C1 segment of cervical spinal cord (tissue), 14 donors: Measurements from ENCODE around the gene CNOT3.

Source experiments
- DNase-seq, 14 donors: peaks; one replicate each; lab custom pipeline; 2025; lab: John Stamatoyannopoulos, UW

CNOT3 gene

DNA sequence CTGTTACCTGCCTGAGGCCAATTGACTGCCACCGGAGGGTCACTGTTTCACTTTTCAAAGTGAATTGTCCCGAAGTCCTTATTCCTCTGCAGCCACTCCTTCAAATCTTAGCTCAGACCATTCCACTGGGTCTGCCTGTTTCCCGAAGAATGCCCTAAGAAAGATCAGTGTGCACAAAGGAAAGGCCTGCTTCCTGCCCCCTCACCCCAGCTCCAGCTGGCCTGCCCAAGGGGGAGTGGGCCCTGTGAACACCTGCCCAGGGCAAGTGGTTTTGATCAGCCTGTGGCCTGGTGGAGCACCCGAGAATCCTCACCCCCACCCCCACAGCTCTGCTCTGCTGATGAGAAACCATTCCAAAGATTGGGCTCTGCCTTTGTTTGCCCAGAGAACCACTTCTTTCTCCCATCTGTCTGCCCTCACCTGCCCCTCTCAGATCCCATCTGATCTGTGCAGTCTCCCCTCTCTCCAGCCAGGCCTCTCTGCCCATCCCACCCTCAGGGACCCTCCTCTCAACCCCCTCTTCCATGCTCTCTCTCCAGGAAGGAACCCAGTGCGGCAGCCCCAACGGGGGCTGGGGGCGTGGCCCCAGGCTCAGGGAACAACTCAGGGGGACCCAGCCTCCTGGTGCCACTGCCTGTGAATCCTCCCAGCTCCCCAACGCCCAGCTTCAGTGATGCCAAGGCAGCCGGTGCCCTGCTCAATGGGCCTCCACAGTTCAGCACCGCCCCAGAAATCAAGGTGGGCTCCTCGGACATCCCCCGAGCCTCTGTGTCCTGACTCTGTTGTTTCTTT is 11.7 kb downstream of the CNOT3 start:
- no peak for DNase-seq

DNA sequence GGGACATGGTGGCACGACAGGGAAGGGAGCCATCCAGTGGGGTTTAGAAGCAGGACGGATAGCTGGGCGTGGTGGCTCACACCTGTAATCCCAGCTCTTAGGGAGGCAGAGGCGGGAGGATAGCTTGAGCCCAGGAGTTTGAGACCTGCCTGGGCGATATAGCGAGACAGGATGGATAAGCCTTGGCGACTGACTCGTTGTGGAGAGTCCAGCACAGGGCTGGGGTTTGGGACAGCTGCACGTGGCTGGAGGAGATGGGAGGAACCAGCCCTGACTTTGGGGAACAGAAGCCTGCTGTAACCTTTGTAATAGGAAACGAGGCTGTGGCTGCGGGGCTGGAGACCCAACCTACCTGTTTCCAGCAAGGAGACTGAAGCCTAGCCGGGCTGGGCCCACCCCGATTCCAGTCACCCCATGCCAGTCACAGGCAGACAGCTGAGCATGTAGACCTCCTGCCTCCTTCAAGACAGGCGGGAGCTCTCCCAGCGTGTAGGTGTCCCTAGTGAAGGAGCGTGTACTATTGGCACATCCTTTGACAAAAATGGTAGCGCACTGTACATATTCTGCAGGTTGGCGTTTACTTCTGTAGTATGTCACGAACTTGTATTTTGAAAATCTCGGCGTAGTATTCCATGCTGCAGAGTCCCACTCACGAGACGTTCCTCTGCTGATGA is 13.9 kb downstream of the CNOT3 start:
- no peak for DNase-seq

DNA sequence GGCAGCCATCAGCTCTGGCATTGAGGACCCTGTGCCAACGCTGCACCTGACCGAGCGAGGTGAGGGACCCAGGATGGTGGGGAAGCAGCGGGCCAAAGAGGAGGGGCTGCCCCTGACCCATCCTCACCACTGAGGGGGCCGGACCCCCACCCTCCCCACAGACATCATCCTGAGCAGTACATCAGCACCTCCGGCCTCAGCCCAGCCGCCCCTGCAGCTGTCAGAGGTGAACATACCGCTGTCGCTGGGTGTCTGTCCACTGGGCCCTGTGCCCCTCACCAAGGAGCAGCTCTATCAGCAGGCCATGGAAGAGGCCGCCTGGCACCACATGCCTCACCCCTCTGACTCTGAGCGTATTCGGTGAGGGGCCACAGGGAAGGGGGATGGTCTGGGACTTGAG is 14.7 kb downstream of the CNOT3 start:
- DNase-seq: no peak

DNA sequence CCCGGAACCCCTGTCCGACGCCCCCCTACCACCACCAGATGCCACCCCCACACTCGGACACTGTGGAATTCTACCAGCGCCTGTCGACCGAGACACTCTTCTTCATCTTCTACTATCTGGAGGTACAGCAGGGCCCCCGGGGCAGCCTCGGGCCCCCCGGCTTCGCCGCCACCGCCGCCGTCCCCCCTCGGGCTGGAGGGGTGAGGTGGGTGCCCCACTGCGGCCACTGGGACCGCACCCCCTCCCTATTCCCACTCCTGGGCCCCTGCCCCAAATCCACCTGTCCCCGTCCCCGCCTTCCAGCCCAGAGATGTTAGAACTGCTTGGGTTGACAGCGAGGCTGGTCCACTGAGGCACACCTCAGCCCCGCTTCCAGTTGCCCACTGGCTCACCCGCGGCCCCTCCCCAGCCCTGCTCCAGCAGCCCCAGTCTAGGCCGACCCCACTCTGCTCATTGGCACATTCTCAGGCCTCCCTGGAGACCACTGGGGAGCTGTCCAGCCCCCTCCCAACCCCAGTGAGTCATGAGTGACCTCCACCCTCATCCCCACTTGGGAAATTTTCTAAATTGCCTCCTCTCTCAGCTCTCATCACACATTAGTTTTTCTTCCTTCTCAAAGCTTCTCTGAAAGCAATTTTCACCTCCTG is 15.4 kb downstream of the CNOT3 start:
- no peak for DNase-seq

GRCh38 chr19:54153731-54154326 is 16.3 kb downstream of the CNOT3 start:
- no peak for DNase-seq

DNA sequence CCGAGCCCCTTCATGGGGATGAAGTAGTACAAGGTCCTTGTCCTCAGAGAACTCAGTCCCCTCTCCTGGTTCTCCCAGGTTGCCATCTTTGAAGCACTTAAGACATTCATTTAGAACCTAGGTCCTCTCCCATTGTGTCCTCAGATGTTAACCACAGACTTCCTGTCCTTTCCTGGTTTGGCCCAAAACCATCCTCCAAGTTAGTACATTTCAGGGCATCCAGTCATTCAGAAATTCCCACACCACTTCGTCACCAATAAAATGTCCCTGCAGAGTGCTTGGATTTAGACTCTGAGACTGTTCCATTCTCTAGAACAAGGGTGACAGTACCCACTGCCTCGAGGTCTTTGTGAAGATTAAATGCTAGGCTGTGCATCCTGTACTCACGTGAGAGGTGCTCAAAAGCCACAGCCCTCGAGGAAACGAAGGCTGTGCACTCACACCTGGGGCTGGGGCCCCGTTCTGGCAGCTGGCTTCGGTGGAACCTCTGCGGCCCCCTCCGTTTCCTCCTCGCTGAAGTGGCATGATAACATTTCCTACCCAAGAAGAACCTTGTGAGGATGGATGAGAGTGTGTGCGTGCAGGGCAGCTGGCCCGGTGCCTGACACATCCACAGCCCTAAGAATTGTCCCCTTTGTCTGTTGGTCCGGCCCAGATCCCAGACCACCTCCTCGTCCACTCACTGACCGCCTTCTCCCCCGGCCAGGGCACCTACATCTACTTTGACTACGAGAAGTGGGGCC is 17.2 kb downstream of the CNOT3 start:
- DNase-seq: no peak

GRCh38 chr19:54155694-54156093 is 18.1 kb downstream of the CNOT3 start:
- no peak for DNase-seq

DNA sequence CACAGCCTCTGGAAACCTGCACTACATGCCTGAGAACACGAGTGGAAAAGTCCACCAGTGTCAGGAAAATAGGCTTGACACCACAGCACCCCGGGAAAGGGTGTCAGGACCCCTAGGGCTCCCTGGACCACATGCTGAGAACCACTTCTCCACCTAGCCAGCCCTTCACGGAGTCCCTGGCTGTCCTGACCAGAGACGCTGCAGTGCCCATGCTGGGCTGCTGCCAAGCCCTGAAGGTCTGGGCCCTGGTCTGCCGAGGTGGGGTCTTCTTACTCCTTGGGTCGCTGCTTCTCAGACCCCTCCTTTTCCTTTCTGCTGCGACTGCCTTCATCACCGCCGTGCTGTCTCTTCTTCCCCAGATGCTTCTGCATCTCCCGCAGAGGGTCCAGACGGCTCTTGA is 18.9 kb downstream of the CNOT3 start:
- DNase-seq: no peak

- no peak for DNase-seq
Measured at GRCh38 chr19:54156953-54157352, 19.4 kb downstream of the CNOT3 start.

GRCh38 chr19:54158812-54159351 is 21.3 kb downstream of the CNOT3 start:
- no peak for DNase-seq

DNA sequence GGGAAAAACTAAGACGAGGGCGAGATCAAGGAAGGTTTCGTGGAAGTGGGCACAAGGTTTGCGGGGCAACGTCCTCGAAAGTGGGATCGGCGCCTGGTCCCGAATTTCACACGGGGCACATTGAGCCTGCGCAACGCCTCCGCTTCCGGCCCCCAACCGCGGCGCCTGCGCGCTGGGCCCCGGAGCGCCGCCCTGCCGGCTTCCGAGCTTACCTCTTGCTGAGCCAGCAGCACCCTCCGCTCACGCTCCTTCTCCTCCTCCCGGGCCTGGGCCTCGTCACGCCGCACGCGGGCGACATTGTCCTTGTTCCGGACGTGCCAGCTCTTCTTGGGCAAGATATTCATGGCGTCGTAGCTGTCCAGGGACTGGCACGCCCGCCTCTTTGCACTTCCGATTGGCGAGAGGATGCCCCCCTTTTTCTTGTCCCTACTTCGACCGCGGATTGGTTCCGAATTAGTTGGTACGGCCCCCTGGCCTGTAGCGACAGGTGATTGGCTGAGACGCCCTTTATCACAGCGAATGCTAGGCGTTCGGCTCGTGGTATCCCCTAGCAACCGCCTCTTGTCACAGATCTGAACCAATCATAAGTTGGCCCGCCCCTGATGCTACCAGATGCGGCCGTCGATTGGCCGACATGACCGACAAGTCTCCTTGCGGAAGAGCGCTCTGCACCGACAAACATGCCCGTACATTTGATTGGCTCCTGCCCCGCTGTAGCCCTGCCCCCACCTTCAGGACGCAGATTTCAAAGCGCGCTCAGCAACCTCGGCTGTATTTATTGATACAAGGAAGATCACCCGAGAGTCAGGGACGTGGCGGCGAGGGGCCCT is 22.0 kb downstream of the CNOT3 start, which contains the start of gene LENG1:
LENG1 (minus strand) TSS at position 370 of the 830 bp plus-strand sequence; CDS start at position 344, 26 bp downstream.
- peak; percentile 88 to 100 (median 98) for DNase-seq

GRCh38 chr19:54160182-54160811 is 22.7 kb downstream of the CNOT3 start:
- peak in 1 of 14 donors; percentile 55 for DNase-seq

GRCh38 chr19:54160854-54161253 is 23.3 kb downstream of the CNOT3 start:
- DNase-seq: no peak

- peak in 9 of 14 donors; percentile 29 to 78 (median 47) for DNase-seq
Measured at GRCh38 chr19:54162241-54162805, 24.8 kb downstream of the CNOT3 start.

GRCh38 chr19:54162884-54163283 is 25.3 kb downstream of the CNOT3 start:
- DNase-seq: no peak

DNA sequence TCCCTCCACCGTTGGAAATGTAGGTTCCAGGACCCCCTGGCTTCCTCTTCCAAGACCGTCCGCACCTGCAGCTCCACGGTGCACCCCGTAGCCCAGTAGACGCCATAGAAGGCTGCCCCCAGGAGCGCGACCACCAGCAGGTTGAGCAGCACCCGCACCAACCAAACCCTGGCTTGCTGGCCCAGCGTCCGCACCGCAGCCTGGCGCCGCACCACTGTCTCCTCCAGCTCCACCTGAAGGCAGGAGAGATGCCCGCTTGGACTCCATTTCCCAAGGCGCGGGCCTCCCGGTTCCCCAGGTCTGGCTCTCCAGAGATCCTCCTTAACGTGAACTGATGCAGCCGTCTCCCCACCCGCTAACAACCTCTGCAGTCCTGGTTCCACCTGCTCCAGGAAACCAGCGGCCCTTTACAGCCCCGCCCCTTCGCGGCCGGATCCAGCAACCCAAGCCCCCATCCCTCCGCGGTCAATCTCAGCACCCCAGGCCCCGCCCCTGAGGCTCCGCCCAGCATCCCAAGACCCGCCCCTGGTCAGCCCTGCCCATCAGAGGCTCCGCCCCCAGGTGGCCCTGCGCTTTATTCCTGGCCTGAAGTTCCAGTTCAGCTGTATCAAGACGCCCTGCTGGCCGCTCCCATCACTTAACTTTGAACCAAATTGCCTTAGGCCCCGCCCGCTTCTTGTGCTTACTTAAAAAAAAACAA is 27.0 kb downstream of the CNOT3 start:
- DNase-seq: no peak

DNA sequence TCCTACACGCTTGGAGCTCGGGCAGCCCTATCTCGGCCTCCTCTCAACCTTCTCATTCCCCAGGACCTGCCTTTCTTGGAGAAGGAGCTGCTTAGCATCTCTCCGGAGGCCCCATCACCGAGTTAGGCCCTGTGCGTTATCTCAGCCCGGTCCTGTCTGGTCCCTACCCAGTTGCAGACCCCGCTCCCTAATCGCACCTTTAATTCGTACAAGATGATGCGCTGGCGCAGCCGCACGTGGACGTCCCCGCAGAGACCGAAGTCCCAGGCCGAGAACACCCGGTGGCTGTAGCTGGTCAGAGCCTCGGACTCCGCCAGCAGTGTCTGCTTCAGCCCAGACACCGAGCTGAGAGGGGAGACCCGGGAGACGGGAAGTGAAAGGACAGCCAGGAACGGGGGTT is 27.7 kb downstream of the CNOT3 start:
- DNase-seq: no peak

GRCh38 chr19:54168174-54168917 is 30.8 kb downstream of the CNOT3 start:
- peak; percentile 14 to 84 (median 54) for DNase-seq
